ENCODE measurements around the gene DCK. TPM values are rescaled to one million over a fixed set of nuclear protein-coding genes. Genes with fewer than 3 reads are reported as not detected.
A peak's percentile ranks its signal among the peaks of the same experiment; 100 is the strongest.
"Not testable (repeated sequence)": the region's sequence is repeated elsewhere in the genome, so short reads cannot be mapped to it uniquely, and the experiment has no call there.

DCK gene
- total and polyA plus RNA-seq, 2 donors = 49.0 to 83.1 TPM

DNA sequence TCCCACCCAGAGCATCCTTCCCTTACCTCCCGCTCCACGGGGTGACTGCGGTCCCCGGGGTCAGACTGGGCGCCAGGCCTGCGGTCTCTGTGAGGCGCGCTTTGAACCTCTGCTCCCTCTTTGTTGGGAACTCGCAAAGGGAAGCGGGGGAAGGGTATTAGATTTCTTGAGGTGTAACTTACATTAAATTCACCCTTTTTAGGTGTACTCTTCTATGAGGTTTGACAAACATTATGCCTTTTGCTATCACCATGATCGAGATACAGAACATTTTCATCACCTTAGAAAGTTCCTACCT is 569 bp downstream of the DCK start:
- H3K36me3 ChIP-seq (ENCODE audit: control insufficient read depth in 2 of 2, insufficient read depth in 2 of 2, low read length in 1 of 2) = peaks cover 7 to 15% of the 10 kb centered on the region in 2 donors
- no peaks in the 10 kb centered on the region for H3K27me3 ChIP-seq (ENCODE audit: control insufficient read depth in 2 of 2, insufficient read depth in 1 of 2, low read length in 1 of 2)
- H3K4me3 ChIP-seq (ENCODE audit: low read length in 2 of 2) = peak overlapping the region; percentile 96 to 97
- WGBS = under 1% methylated on average over 11 of the region's 11 CpGs
- peaks cover 9 to 26% of the 10 kb centered on the region in 2 donors for H3K4me1 ChIP-seq (ENCODE audit: control insufficient read depth in 2 of 2, insufficient read depth in 2 of 2, low read length in 2 of 2)
- peak overlapping the region; percentile 93 to 96 for H3K27ac ChIP-seq (ENCODE audit: low read depth in 1 of 2, low read length in 1 of 2)
- DNase-seq (ENCODE audit: low read depth in 6 of 9, low spot score in 9 of 9) = no peak
- peaks cover 0 to 2% of the 10 kb centered on the region in 2 donors for H3K9me3 ChIP-seq (ENCODE audit: control insufficient read depth in 2 of 2, insufficient read depth in 1 of 2, low read length in 1 of 2)

DNA sequence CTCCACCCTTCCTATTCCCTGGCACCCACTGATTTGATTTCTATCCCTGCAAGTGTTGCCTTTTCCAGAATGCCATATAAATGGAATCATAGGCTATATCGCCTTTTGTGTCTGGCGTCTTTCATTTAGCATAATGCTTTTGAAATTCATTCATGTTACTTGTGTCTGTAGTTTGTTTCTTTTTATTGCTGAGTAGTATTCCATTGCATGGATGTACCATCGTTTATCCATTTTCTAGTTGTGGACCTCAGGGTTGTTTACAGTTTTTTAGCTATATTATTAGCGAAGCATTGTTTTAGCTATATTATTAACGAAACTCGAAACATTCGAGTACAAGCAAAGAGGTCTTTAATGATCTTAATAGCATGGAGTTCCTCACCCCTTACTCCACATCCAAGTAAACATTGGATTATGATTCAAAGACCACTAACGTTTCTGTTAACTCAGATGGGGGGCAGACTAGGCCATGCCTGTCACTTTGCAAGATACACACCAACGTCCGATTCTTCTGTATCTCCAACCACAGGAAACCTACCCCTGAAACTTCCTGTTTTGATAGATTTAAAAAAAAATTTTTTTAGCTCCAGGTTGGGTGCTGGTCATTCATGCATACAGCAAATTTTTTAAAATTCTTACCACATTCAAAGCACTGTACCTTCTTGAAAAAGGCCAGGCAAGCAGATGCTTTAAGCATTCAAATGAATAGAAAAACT is 1.1 kb downstream of the DCK start:
- peak overlapping the region; percentile 96 to 97 for H3K4me3 ChIP-seq (ENCODE audit: low read length in 2 of 2)
- peaks cover 9 to 26% of the 10 kb centered on the region in 2 donors for H3K4me1 ChIP-seq (ENCODE audit: control insufficient read depth in 2 of 2, insufficient read depth in 2 of 2, low read length in 2 of 2)
- peaks cover 10 to 18% of the 10 kb centered on the region in 2 donors for H3K36me3 ChIP-seq (ENCODE audit: control insufficient read depth in 2 of 2, insufficient read depth in 2 of 2, low read length in 1 of 2)
- 18% methylated on average over 10 of the region's 10 CpGs for WGBS
- peak overlapping the region; percentile 93 to 96 for H3K27ac ChIP-seq (ENCODE audit: low read depth in 1 of 2, low read length in 1 of 2)
- H3K27me3 ChIP-seq (ENCODE audit: control insufficient read depth in 2 of 2, insufficient read depth in 1 of 2, low read length in 1 of 2) = no peaks in the 10 kb centered on the region
- peaks cover 0 to 2% of the 10 kb centered on the region in 2 donors for H3K9me3 ChIP-seq (ENCODE audit: control insufficient read depth in 2 of 2, insufficient read depth in 1 of 2, low read length in 1 of 2)
- peak in 1 of 9 donors; percentile 57 for DNase-seq (ENCODE audit: low read depth in 6 of 9, low spot score in 9 of 9)

DNA sequence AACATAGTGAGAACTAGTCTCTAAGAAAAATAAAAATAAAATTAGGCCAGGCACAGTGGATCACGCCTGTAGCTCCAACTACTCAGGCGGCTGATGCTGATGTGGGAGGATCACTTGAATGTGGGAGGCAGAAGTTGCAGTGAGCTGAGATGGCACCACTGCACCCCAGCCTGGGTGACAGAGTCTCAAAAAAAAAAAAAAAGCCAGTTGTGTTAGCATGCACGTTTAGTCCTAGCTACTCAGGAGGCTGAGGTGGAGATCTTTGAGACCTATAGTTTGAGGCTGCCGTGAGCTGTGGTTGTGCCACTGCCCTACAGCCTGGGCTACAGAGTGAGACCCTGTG is 2.5 kb downstream of the DCK start:
- Histone ChIP-seq H3K36me3 (ENCODE audit: control insufficient read depth in 2 of 2, insufficient read depth in 2 of 2, low read length in 1 of 2) (peaks cover 10 to 23% of the 10 kb centered on the region in 2 donors), H3K27ac (ENCODE audit: low read depth in 1 of 2, low read length in 1 of 2) (peak overlapping the region; percentile 83 to 93), H3K9me3 (ENCODE audit: control insufficient read depth in 2 of 2, insufficient read depth in 1 of 2, low read length in 1 of 2) (peaks cover 0 to 2% of the 10 kb centered on the region in 2 donors), H3K27me3 (ENCODE audit: control insufficient read depth in 2 of 2, insufficient read depth in 1 of 2, low read length in 1 of 2) (no peaks in the 10 kb centered on the region), H3K4me1 (ENCODE audit: control insufficient read depth in 2 of 2, insufficient read depth in 2 of 2, low read length in 2 of 2) (peaks cover 9 to 26% of the 10 kb centered on the region in 2 donors), H3K4me3 (ENCODE audit: low read length in 2 of 2) (peak overlapping the region; percentile 96 to 97)
- 6% methylated on average over 4 of the region's 4 CpGs for WGBS
- peak in 3 of 9 donors; percentile 58 to 81 (median 61) for DNase-seq (ENCODE audit: low read depth in 6 of 9, low spot score in 9 of 9)

DNA sequence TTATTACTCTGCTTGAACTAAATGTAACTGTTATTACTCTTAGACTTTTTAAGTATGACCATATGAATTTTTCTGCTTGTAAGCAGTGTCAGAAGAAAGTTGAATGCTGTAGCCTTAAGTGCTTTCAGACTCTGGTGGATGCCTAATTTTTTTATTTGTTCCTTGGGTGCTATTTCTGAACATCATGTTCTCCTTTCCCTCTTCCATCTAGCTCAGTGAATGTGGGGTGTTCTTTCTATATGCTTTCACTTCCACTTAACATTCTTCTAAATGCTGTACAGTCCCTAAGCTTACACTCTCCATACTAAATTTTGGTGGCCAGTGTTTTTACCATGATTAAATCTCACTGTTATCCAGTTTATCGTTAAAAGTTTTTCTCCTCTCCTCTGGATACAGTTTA is 3.6 kb downstream of the DCK start:
- Histone ChIP-seq H3K9me3 (ENCODE audit: control insufficient read depth in 2 of 2, insufficient read depth in 1 of 2, low read length in 1 of 2) (peaks cover 0 to 2% of the 10 kb centered on the region in 2 donors), H3K36me3 (ENCODE audit: control insufficient read depth in 2 of 2, insufficient read depth in 2 of 2, low read length in 1 of 2) (peaks cover 13 to 27% of the 10 kb centered on the region in 2 donors), H3K4me1 (ENCODE audit: control insufficient read depth in 2 of 2, insufficient read depth in 2 of 2, low read length in 2 of 2) (peaks cover 9 to 26% of the 10 kb centered on the region in 2 donors), H3K27ac (ENCODE audit: low read depth in 1 of 2, low read length in 1 of 2) (peak overlapping the region in 1 of 2 donors; percentile 93), H3K4me3 (ENCODE audit: low read length in 2 of 2) (peak overlapping the region; percentile 96 to 97), H3K27me3 (ENCODE audit: control insufficient read depth in 2 of 2, insufficient read depth in 1 of 2, low read length in 1 of 2) (no peaks in the 10 kb centered on the region)
- peak in 1 of 9 donors; percentile 53 for DNase-seq (ENCODE audit: low read depth in 6 of 9, low spot score in 9 of 9)
- WGBS = 51% methylated on average over 1 of the region's 1 CpG

DNA sequence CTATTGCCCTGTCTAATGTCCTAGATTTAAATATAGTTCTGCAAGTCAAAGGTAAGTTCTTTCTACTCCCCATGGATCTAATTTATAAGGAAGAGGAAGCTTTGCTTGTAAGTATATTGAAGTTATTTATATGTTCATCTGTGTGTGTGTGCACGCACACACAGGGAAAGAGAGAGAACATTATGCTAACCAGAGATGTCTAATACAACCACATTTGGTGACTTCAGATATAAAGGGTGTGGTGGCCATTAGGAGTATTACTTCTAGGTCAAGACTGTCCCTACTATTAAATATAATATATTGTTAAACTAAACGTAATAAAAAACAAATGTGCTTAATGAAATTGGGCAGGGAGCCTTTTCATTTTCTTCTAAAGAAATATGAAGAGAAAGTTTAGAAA is 4.1 kb downstream of the DCK start:
- peak overlapping the region; percentile 96 to 97 for H3K4me3 ChIP-seq (ENCODE audit: low read length in 2 of 2)
- peaks cover 5 to 22% of the 10 kb centered on the region in 2 donors for H3K4me1 ChIP-seq (ENCODE audit: control insufficient read depth in 2 of 2, insufficient read depth in 2 of 2, low read length in 2 of 2)
- peaks cover 0 to 2% of the 10 kb centered on the region in 2 donors for H3K9me3 ChIP-seq (ENCODE audit: control insufficient read depth in 2 of 2, insufficient read depth in 1 of 2, low read length in 1 of 2)
- no peaks in the 10 kb centered on the region for H3K27me3 ChIP-seq (ENCODE audit: control insufficient read depth in 2 of 2, insufficient read depth in 1 of 2, low read length in 1 of 2)
- no peak for DNase-seq (ENCODE audit: low read depth in 6 of 9, low spot score in 9 of 9)
- peak overlapping the region in 1 of 2 donors; percentile 93 for H3K27ac ChIP-seq (ENCODE audit: low read depth in 1 of 2, low read length in 1 of 2)
- WGBS = 27% methylated on average over 2 of the region's 2 CpGs
- H3K36me3 ChIP-seq (ENCODE audit: control insufficient read depth in 2 of 2, insufficient read depth in 2 of 2, low read length in 1 of 2) = peaks cover 13 to 30% of the 10 kb centered on the region in 2 donors

DNA sequence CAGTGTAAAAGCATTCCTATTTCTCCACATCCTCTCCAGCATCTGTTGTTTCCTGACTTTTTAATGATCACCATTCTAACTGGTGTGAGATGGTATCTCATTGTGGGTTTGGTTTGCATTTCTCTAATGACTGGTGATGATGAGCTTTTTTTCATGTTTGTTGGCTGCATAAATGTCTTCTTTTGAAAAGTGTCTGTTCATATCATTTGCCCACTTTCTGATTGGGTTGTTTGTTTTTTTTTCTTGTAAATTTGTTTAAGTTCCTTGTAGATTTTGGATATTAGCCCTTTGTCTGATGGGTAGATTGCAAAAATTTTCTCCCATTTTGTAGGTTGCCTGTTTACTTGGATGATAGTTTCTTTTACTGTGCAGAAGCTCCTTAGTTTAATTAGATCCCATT is 6.2 kb downstream of the DCK start:
- H3K4me1 ChIP-seq (ENCODE audit: control insufficient read depth in 2 of 2, insufficient read depth in 2 of 2, low read length in 2 of 2) = peaks cover 11 to 30% of the 10 kb centered on the region in 2 donors

DNA sequence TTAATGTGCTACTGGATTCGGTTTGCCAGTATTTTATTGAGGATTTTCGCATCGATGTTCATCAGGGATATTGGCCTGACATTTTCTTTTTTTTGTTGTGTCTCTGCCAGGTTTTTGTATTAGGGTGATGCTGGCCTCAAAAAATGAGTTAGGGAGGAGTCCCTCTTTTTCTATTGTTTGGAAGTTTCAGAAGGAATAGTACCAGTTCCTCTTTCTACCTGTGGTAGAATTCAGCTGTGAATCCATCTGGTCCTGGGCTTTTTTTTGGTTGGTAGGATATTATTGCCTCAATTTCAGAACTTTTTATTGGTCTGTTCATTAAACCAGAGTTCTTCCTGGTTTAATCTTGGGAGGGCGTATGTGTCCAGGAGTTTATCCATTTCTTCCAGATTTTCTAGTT is 7.9 kb downstream of the DCK start:
- Histone ChIP-seq H3K4me1 (ENCODE audit: control insufficient read depth in 2 of 2, insufficient read depth in 2 of 2, low read length in 2 of 2) (peaks cover 22 to 39% of the 10 kb centered on the region in 2 donors), H3K36me3 (ENCODE audit: control insufficient read depth in 2 of 2, insufficient read depth in 2 of 2, low read length in 1 of 2) (peaks cover 13 to 30% of the 10 kb centered on the region in 2 donors)
- not testable (repeated sequence) for H3K27ac ChIP-seq (ENCODE audit: low read depth in 1 of 2, low read length in 1 of 2); H3K27me3 ChIP-seq (ENCODE audit: control insufficient read depth in 2 of 2, insufficient read depth in 1 of 2, low read length in 1 of 2); DNase-seq (ENCODE audit: low read depth in 6 of 9, low spot score in 9 of 9); H3K9me3 ChIP-seq (ENCODE audit: control insufficient read depth in 2 of 2, insufficient read depth in 1 of 2, low read length in 1 of 2); H3K4me3 ChIP-seq (ENCODE audit: low read length in 2 of 2)
- WGBS = 98% methylated on average over 4 of the region's 4 CpGs

More for the DNA sequence above, 6.2 kb downstream of the DCK start:
- not testable (repeated sequence) for DNase-seq (ENCODE audit: low read depth in 6 of 9, low spot score in 9 of 9); H3K27me3 ChIP-seq (ENCODE audit: control insufficient read depth in 2 of 2, insufficient read depth in 1 of 2, low read length in 1 of 2); H3K9me3 ChIP-seq (ENCODE audit: control insufficient read depth in 2 of 2, insufficient read depth in 1 of 2, low read length in 1 of 2); H3K4me3 ChIP-seq (ENCODE audit: low read length in 2 of 2); H3K27ac ChIP-seq (ENCODE audit: low read depth in 1 of 2, low read length in 1 of 2)
- H3K36me3 ChIP-seq (ENCODE audit: control insufficient read depth in 2 of 2, insufficient read depth in 2 of 2, low read length in 1 of 2) = peaks cover 13 to 30% of the 10 kb centered on the region in 2 donors

DNA sequence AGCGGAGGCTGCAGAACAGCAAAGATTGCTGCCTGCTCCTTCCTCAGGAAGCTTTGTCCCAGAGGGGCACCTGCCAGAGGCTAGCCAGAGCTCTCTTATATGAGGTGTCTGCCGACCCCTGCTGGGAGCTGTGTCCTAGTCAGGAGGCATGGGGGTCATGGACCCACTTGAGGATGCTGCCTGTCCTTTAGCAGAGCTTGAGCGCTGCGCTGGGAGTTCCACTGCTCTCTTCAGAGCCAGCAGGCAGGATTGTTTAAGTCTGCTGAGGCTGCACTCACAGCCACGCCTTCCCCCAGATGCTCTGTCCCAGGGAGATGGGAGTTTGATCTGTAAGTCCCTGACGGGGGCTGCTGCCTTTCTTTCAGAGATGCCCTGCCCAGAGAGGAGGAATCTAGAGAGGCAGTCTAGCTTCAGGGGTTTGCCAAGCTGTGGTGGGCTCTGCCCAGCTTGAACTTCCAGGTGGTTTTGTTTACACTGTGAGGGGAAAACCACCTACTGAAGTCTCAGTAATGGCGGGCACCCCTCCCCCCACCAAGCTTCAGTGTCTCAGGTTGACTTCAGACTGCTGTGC is 10.9 kb downstream of the DCK start:
- Histone ChIP-seq H3K9me3 (ENCODE audit: control insufficient read depth in 2 of 2, insufficient read depth in 1 of 2, low read length in 1 of 2) (no peaks in the 10 kb centered on the region), H3K36me3 (ENCODE audit: control insufficient read depth in 2 of 2, insufficient read depth in 2 of 2, low read length in 1 of 2) (peaks cover 6 to 28% of the 10 kb centered on the region in 2 donors), H3K4me3 (ENCODE audit: low read length in 2 of 2) (peak overlapping the region; percentile 14 to 24), H3K4me1 (ENCODE audit: control insufficient read depth in 2 of 2, insufficient read depth in 2 of 2, low read length in 2 of 2) (peaks cover 24 to 33% of the 10 kb centered on the region in 2 donors), H3K27ac (ENCODE audit: low read depth in 1 of 2, low read length in 1 of 2) (peak overlapping the region; percentile 89 to 97), H3K27me3 (ENCODE audit: control insufficient read depth in 2 of 2, insufficient read depth in 1 of 2, low read length in 1 of 2) (no peaks in the 10 kb centered on the region)
- WGBS = 22% methylated on average over 7 of the region's 7 CpGs
- peak in 8 of 9 donors; percentile 61 to 94 (median 80) for DNase-seq (ENCODE audit: low read depth in 6 of 9, low spot score in 9 of 9)

DNA sequence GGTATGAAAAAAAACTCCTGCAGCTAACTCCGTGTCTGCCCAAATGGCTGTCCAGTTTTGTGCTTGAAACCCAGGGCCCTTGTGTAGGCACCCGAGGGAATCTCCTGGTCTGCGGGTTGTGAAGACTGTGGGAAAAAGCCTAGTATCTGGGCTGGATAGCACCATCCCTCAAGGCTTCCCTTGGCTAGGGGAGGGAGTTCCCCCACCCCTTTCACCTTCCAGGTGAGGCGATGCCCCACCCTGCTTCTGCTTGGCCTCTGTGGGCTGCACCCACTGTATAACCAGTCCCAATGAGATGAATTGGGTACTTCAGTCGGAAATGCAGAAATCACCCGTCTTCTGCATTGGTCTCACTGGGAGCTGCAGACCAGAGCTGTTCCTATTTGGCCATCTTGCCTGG is 11.6 kb downstream of the DCK start:
- peak in 1 of 9 donors; percentile 26 for DNase-seq (ENCODE audit: low read depth in 6 of 9, low spot score in 9 of 9)

More for the DNA sequence above, 11.6 kb downstream of the DCK start:
- Histone ChIP-seq H3K36me3 (ENCODE audit: control insufficient read depth in 2 of 2, insufficient read depth in 2 of 2, low read length in 1 of 2) (peaks cover 6 to 31% of the 10 kb centered on the region in 2 donors), H3K4me3 (ENCODE audit: low read length in 2 of 2) (peak overlapping the region in 1 of 2 donors; percentile 24), H3K27ac (ENCODE audit: low read depth in 1 of 2, low read length in 1 of 2) (peak overlapping the region; percentile 89 to 97), H3K4me1 (ENCODE audit: control insufficient read depth in 2 of 2, insufficient read depth in 2 of 2, low read length in 2 of 2) (peaks cover 24 to 37% of the 10 kb centered on the region in 2 donors)
- not testable (repeated sequence) for H3K27me3 ChIP-seq (ENCODE audit: control insufficient read depth in 2 of 2, insufficient read depth in 1 of 2, low read length in 1 of 2); H3K9me3 ChIP-seq (ENCODE audit: control insufficient read depth in 2 of 2, insufficient read depth in 1 of 2, low read length in 1 of 2)
- WGBS = 87% methylated on average over 6 of the region's 6 CpGs

Data from thymus (tissue), 11 donors.